ENCODE results near the gene CDIP1. TPM values are rescaled to one million over a fixed set of nuclear protein-coding genes. Genes with fewer than 3 reads are reported as not detected.
"Not testable (repeated sequence)": the region's sequence is repeated elsewhere in the genome, so short reads cannot be mapped to it uniquely, and the experiment has no call there.

CDIP1 gene
- 24.6 and 27.4 TPM in 2 replicates for total RNA-seq

GRCh38 chr16:4538350-4539235 is at the start of gene CDIP1:
Gene CDIP1, minus strand, starts transcription at chr16:4538773. Its CDS starts 24,643 bp downstream, at chr16:4514130.
- peak; percentile 64 for DNase-seq (ENCODE audit: extremely low read depth, low read depth, low spot score)

DNA sequence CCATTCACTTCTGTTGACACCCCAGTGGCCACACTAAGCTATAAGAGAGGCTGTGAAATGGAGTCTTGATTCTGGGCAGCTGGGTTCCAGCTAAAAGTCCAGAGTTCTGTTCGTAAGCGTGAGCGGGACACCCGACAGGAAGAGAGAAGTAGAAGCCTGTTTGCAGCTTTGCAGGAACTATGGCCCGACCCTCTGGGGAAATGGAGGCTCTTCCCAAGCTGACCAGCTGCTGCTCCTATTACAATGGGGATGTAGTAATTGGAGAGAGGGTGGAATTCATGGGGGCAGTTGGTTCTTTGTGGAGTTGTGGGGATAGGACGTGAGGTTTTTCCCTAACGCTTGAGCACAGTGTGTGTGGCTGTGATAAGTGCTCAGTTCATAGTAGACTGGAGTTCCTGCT is 47.7 kb upstream of the CDIP1 start:
- no peak for DNase-seq (ENCODE audit: extremely low read depth, low read depth, low spot score)

DNA sequence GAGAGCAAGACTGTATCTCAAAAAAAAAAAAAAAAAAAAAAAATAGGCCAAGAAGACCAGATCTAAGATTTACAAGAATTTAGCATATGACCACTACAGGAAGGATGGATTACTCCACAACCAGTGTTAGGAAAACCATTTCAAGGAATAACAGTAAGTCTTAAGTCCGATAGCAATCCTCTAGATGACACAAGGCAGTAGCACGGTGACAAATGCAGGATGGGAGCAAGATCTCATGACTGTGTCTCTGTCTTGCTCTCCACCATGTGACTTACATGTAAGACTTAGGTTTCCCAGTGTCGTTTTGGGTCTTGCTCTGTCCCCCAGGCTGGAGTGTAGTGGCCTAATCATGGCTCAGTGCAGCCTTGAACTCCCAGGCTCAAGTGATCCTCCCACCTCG is 45.3 kb upstream of the CDIP1 start:
- DNase-seq (ENCODE audit: extremely low read depth, low read depth, low spot score), result no peak

- no peak for DNase-seq (ENCODE audit: extremely low read depth, low read depth, low spot score)
These were observed 41.7 kb upstream of the CDIP1 start for GRCh38 chr16:4580250-4580649.

DNA sequence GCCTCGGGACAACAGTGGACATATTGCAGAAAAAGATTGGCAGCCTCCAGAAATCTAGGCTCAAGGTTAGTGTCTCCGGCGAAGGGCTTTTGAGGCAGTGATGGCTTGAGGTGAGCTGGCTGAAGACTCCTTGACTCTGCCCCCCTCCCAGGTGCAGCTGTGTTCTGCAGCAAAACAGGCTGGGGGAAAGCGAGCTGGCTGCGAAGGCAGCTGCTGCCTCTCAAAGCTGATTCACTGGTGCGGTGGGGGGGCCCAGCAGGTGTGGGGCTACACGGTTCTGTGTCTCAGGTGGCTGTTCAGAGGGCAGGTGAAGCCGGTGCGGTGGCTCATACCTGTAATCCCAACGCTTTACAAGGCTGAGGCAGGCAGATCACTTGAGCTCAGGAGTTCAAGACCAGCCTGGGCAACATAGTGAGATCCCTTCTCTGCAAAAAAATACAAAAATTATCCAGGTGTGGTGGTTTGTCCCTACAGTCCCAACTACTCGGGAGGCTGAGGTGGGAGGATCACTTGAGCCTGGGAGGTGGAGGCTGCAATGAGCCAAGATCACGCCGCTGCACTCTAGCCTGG is 40.5 kb upstream of the CDIP1 start:
- DNase-seq (ENCODE audit: extremely low read depth, low read depth, low spot score), result no peak

- no peak for DNase-seq (ENCODE audit: extremely low read depth, low read depth, low spot score)
These were observed 37.4 kb upstream of the CDIP1 start for GRCh38 chr16:4576008-4576407.

DNA sequence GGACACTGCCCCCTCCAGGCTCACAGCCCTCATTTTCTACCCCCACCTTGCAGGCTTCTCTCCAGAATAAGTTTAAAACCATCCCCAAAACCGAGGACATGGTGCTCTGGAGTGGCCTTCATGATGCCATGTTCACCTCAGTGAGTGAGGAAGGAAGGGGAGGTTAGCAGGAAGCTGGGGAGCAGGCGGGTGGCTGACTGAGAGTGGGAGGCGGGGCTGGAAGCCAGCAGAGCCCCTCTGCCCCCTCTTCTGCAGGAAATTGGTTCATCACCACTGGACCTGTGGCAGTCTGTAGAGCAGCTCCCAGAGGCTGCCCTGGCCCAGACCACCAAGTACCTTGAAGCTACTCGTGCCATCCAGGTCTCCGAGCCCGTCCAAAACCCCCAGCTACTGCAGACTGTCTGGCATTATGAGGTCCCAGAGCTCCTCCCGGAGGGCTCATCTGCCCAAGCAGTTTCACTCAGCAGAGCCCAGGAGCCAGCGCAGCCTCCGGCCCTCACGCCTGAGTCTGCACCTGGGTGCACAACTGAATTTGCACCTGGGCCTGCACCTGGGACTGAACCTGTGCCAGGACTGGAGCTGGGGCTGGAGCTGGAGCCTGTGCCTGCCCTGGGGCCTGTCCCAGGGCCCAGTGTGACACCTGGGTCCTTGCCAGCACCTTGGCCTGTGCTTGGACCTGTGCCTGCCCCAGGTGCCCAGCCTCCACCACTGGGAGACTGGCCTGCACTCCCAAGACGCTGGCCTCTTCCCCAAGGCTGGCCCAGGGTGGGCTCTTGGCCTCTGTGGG is 36.5 kb upstream of the CDIP1 start:
- no peak for DNase-seq (ENCODE audit: extremely low read depth, low read depth, low spot score)

- DNase-seq (ENCODE audit: extremely low read depth, low read depth, low spot score), result not testable (repeated sequence)
These were observed 35.4 kb upstream of the CDIP1 start for GRCh38 chr16:4573926-4574325.

- DNase-seq (ENCODE audit: extremely low read depth, low read depth, low spot score), result no peak
These were observed 34.1 kb upstream of the CDIP1 start for GRCh38 chr16:4572715-4573114.

DNA sequence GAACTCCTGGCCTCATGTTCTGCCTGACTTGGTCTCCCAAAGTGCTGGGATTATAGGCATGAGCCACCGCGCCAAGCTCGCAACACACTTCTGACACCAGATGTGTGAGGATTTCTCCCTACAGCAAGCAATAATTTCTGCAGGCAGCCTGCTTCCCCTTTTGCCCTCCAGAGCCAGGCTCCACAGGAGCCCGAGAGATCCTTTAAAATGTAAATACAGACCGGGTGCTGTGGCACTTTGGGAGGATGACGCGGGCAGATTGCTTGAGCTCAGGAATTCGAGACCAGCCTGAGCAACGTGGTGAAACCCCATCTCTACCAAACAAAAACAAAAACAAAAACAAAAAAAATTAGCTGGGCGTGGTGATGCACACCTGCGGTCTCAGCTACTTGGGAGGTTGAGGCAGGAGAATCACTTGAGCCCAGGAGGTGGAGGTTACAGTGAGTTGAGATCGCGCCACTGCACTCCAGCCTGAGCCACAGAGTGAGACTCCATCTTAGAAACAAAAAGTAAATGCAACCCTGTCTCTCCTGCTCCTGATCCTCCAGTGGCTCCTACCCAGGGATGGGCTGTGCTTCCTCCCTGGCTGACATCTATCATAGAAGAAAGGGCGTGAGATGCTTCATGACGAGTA is 32.2 kb upstream of the CDIP1 start:
- DNase-seq (ENCODE audit: extremely low read depth, low read depth, low spot score), result no peak

DNA sequence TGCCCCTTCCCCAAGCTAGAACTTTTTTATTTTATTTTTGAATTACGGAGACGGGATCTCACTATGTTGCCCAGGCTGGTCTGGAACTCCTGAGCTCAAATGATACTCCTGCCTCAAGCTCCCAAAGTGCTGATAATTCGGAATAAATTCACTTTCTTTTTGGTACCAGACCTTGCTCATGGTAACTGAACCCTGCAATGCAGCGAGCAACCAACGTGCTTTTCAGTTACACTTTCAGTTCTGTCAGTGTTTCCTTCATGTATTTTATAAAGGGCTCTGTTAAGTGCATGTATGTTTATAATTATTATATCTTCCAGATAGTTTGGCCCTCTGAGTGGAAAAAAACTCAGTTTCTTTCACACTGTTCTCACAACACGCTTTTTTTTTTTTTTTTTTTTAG is 31.5 kb upstream of the CDIP1 start:
- no peak for DNase-seq (ENCODE audit: extremely low read depth, low read depth, low spot score)

DNA sequence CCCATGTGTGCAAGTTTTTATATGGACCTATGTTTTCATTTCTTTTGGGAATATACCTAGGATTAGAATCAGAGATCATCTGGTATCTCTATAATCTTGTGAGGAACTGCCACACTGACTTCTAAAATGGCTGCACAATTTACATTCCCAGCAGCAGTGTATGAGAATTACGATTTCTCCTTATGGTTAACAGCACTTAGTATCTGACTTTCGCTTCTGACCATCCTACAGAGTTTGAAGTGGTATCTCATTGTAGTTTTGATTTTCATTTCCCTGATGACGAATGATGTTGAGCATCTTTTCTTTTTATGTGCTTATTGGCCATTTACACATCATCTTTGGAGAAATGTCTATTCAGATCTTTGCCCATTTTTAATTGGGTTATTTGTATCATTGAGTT is 27.6 kb upstream of the CDIP1 start:
- DNase-seq (ENCODE audit: extremely low read depth, low read depth, low spot score), result no peak

- DNase-seq (ENCODE audit: extremely low read depth, low read depth, low spot score), result no peak
These were observed 26.2 kb upstream of the CDIP1 start for GRCh38 chr16:4564661-4565267.

- DNase-seq (ENCODE audit: extremely low read depth, low read depth, low spot score), result no peak
These were observed 23.0 kb upstream of the CDIP1 start for GRCh38 chr16:4561596-4561995.

DNA sequence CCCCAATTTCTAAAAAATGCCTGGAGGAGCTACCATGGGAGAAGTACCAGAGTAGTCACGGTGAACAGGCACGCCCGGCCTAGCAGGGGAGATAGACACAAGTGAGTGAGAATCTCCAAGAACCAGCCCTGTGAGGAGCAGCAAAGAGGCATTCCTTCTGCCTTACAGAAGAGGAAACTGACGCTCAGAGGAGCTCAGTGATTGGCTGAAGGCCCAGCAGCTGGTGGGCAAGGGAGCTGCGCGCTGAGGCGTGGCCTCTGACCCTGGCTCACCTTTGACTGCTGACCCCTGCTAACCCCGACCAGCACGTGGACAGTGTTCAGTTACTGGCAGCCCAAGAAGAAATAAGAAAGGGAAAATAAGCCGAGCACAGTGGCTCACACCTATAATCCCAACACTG is 19.4 kb upstream of the CDIP1 start:
- no peak for DNase-seq (ENCODE audit: extremely low read depth, low read depth, low spot score)

DNA sequence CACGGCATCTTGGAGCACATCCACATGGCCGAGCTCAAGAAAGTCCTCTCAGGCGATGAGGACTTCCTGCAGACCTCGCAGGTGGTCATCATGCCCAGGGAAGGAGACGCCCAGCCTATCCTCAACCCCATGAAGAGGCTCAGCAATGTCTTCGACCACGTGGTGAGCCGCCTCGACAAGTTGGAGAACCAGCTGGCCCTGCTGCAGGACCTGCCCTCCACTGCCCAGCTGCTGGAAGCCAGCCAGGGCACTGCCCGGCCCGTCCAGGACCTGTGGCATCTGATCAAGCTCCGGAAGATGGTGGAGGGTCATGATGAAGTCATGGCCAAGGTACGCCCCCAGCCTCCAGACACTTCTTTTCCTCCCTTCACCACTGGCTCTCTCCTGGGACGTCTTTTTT is 18.0 kb upstream of the CDIP1 start:
- DNase-seq (ENCODE audit: extremely low read depth, low read depth, low spot score), result no peak

- DNase-seq (ENCODE audit: extremely low read depth, low read depth, low spot score), result no peak
These were observed 17.5 kb upstream of the CDIP1 start, which contains the start of gene C16orf96 for GRCh38 chr16:4556112-4556511. Gene C16orf96, plus strand, starts transcription at chr16:4556340. Its CDS starts 150 bp downstream, at chr16:4556490.

DNA sequence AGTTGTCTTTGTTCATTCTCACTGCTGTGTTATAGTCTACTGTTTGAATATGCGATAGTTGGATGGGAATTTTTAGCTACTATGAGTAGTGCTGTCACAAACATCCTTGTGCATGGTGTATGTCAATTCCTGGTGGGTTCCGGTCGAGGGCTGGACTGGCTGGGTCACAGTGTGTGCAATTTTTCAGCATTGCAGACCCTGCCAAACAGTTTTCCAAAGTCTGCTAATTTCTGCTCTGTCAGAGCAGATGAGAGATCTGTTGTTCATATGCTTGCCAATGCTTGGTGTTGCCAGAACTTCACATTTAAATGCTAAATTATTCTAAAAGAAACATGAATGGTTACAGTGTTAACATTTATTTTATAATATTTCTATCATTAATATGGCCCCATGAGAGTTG is 14.0 kb upstream of the CDIP1 start:
- DNase-seq (ENCODE audit: extremely low read depth, low read depth, low spot score), result no peak

GRCh38 chr16:4550591-4550990 is 12.0 kb upstream of the CDIP1 start:
- no peak for DNase-seq (ENCODE audit: extremely low read depth, low read depth, low spot score)

DNA sequence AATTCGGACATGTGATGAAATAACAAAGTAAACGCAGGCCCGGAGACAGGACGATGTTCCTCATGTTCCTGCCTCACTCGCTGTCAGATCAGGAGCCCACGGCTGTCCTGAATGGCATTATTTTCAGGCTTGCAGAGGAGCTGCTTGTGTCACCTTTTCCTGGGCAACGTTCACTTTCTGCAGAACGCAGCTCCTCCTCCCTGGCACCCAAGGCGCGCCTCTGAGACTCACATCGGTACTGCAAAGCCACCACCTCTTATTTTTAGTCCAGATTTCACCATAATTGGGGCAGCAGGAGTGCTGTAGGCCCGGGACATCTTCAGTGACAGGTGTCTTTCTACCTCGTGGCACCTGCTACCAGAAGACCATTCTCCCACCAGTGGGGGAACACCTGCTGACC is 9.6 kb upstream of the CDIP1 start:
- no peak for DNase-seq (ENCODE audit: extremely low read depth, low read depth, low spot score)

DNA sequence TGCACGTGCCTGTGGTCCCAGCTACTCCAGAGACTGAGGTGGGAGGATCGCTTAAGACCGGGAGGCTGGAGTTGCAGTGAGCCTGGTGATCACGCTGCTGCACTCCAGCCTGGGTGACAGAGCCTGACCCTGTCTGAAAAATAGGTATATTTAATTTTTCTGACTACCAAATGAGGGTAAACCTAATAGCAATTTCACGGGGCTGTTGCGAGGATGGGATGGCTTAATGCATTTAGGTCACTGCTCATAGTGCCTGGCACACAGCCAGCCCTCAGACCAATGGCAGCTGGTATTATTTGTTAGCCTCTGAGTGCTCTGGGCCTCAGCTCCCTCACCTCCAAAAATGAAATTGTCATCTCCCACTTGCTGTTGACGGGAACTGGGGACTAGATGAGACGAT is 5.9 kb upstream of the CDIP1 start:
- DNase-seq (ENCODE audit: extremely low read depth, low read depth, low spot score), result no peak

All from glomerular endothelial cell (primary cell).